Keratinocyte (primary cell): ENCODE results near the gene NPDC1.

ENCODE experiments used
- CTCF ChIP-seq, 3 experiments: IDR thresholded peaks in 1 of 3; conservative IDR thresholded peaks in 1 of 3; optimal IDR thresholded peaks in 1 of 3; 2 replicates in 2 of 3; 3 replicates in 1 of 3; pipeline versions ENCODE3 to v1.5.1; 2011; ENCODE audit warnings: low read length in 3 of 3, mild to moderate bottlenecking in 3 of 3, moderate library complexity in 2 of 3, control low read depth in 1 of 3, inconsistent platforms in 1 of 3; ENCODE audit not compliant: insufficient read depth in 2 of 3; ENCODE audit errors: extremely low read depth in 1 of 3
- EZH2 ChIP-seq: IDR thresholded peaks from one replicate; pipeline ENCODE4 v1.6.1; 2012; ENCODE audit warnings: inconsistent platforms, mild to moderate bottlenecking, low read length, moderate library complexity

- TF ChIP-seq CTCF (optimal IDR thresholded peaks at IDR 0.05 in 1 of 3, IDR thresholded peaks at IDR 0.05 in 1 of 3, conservative IDR thresholded peaks at IDR 0.05 in 1 of 3; ENCODE audit: extremely low read depth in 1 of 3, insufficient read depth in 2 of 3, low read length in 3 of 3) (no peak), EZH2 (no peak)
Measured at GRCh38 chr9:137007108-137007815, 38.7 kb downstream of the NPDC1 start.
